GM19467 (cell line): ENCODE data around the gene TBC1D24.

Experiments
- ATAC-seq: cut with Tn5 transposase; IDR thresholded peaks from one replicate; pipeline ENCODE4 v1.9.1; 2021; ENCODE audit warnings: mild to moderate bottlenecking, moderate library complexity; ENCODE audit not compliant: unreplicated experiment

TBC1D24 gene

GRCh38 chr16:2497695-2498484 lies 23.0 kb downstream of the TBC1D24 start:
- ATAC-seq, result no peak

DNA sequence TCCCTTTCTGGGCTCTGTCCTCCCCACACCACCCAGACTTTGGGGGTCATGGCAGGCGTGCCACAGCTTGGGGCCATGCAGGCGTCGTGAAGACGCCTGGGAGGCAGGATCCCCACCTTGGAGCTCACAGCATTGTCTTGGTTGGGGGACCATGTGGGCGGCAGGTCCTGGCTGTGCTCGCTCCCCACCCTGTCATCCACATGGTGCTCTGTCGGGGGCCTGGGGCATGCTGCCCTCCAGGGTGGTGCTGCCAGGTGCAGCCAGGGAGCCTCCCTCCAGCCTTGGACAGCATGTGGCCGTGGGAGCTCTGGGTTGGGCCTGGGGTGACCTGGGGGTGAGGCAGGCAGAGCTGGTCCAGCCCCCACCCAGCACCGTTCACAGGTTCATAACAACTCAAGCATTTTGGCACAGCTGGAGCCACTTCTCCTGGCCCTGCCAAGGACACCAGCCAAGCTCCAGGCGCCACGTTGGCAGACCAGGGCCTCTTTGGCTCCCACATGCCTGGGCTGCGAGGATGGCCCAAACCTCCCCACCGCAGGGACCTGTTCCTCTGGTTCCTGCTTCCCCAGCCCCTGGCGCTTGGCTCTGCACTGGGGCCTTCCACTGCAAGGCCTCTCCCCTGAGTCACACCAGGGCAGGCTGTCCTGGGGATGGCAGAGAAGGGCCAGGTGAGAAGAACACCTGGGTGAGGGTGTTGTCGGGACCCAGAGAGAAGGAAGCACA lies 23.8 kb downstream of the TBC1D24 start:
- no peak for ATAC-seq

DNA sequence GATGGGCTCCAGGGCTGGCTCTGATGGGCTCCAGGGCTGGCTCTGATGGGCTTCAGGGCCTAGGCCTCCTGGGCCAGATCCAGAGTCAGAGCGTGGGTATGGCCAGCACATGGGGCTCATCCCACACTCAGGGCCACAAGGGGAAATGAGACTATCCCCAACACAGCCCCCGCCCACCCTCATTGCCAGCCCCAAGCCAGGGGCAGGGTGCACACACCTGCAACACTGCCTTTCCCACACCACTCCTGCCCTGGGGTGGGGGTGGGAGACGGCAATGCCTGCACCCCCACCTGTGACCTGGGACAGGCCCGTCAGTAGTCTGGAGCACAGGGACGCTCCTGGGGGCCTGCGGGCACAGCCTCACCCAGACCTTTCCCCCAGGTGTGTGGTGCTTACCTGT lies 24.5 kb downstream of the TBC1D24 start:
- no peak for ATAC-seq

DNA sequence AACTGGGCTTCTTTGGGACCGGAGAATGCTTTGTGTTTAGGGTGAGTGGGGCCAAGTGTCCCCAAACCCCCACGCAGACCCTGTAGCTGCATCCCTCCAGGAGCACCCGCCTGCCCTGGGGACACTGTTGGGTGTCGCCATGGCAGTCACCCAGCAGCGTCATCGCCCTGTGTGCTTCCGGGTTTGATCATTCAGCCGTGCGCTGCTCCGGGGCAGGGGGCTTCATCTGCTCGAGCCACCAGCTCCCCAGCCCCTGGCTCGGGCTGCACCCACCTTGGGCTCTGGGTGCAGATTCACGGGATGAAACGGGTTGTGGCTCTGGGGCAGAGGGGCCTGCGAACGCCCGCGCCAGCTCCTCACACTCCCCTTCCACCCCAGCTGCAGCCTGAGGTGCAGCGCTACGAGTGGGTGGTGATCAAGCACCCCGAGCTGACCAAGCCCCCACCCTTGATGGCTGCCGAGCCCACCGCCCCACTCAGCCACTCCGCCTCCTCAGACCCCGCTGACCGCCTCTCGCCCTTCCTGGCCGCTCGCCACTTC lies 25.0 kb downstream of the TBC1D24 start:
- ATAC-seq, result no peak

DNA sequence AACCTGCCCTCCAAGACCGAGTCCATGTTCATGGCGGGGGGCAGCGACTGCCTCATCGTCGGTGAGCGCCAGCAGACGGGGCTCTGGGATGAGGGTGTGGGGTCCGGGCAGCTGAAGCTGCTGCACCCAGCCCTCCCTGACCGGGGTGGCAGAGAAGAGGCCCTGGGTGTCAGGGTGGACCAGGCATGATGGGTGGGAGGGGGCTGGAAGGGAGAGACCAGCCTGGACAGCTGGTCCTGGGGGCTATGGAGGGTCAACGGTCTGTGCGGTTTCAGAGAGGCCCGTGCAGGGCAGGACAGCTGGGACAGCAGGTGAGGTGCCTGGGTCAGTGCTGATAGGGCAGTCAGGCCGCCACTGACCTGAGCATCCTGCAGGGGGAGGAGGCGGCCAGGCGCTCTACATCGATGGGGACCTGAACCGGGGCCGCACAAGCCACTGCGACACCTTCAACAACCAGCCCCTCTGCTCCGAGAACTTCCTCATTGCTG lies 25.5 kb downstream of the TBC1D24 start:
- no peak for ATAC-seq

- ATAC-seq, result no peak
Measured at GRCh38 chr16:2500918-2501750, 26.2 kb downstream of the TBC1D24 start.

DNA sequence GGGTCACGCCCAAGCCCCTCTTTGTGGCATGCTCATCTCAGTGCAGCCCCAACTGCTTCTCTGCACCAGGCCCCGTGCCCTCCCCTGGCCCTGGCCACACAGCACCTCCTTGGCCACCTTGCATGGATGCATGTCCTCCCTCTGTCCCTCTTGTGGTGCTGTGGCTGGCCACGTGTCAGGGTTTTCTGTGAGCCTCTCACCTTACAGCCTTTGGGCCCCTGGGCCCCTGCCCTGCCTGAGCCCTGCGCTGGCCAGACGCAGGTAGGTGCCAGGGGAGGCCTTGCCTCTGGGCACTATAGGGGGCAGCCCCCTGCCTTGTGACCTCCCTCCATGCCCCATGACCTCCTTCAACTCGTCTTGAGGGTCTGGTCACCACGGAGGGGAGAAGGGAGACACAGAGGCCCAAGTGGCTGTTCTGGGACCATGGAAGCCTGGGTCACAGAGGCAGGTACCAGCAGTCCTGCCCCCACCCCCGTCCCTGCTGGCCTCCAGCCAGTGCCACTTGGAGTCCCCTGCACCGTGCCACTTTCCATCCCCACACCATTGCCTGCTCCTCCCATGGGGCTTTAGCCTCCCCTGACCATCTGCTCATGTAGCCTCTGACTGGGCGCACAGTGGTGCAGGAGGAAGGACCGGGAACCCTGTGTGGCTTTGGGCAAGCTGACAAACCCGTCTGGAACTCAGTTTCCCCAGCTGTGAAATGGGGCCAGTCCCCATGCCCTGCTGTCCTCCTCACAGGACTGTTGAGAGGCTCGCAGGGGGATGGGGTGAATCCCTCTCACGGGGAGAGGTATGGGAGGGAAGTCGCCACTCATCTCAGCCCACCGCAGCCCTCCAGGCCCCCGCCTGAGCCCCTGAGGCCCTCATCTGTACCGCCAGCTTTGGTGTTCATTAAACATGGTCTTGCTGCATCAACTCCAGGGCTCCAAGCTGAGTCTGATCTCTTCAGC lies 27.3 kb downstream of the TBC1D24 start:
- no peak for ATAC-seq

- ATAC-seq, result no peak
Measured at GRCh38 chr16:2505695-2506094, 30.8 kb downstream of the TBC1D24 start.

- ATAC-seq, result peak; percentile 49
Measured at GRCh38 chr16:2507052-2507659, 32.2 kb downstream of the TBC1D24 start.

DNA sequence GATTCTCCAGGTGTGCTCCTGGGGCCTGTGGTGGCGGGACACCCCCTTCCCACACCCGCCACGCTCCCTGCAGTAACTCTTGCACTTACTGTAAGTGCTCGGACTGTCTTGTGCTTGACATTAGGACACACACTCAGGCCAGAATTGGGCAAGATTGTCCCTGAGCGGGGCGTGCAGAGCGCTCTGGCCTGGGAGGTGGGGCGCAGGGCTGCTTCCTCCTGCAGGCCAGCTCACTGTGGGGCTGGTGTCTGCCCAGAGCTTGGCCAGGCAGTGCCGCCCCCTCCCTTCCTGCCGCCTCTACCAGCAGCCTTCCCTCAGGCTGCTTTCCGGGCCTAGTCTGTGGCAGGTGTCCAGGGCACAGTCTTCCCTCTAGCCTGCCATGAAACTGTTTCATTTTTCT lies 32.7 kb downstream of the TBC1D24 start:
- ATAC-seq, result peak; percentile 6

- no peak for ATAC-seq
Measured at GRCh38 chr16:2508722-2509400, 33.9 kb downstream of the TBC1D24 start.

GRCh38 chr16:2511128-2511800 lies 36.3 kb downstream of the TBC1D24 start:
- no peak for ATAC-seq

DNA sequence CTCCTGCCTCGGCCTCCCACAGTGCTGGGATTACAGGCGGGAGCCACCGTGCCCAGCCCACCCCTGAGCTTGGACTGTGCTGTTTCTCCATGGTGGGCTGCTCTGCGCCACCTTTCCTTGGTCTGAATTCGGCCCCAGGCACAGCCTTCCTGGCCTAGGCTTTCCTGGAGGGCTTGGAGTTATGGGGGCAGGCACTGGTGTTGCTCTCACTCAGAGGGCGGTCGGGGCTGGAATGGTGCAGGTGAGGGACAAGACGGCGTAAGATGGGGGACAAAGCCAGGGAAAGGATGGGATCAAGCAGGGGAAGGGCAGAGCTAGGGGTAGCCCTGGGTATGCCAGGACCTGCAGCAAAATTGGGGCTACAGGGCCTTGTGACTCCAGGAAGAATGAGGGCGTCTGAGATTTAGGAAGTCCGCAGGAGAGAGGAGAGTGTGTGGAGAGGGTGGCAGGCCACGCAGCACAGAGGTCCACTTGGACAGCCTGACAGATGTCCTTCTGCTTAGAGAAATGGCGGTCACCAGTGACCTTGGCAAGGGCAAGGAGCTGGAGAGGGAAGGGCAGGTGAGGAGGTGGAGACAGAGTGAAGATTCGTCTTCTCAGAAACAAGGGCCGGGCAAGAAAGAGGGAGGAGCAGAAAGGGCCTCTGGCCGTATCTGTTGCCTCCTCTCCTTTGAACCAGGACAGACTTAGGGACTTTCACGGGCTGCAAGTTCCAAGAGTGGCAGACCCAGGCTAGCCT lies 37.2 kb downstream of the TBC1D24 start:
- no peak for ATAC-seq

- ATAC-seq, result no peak
Measured at GRCh38 chr16:2512735-2513404, 37.9 kb downstream of the TBC1D24 start.

DNA sequence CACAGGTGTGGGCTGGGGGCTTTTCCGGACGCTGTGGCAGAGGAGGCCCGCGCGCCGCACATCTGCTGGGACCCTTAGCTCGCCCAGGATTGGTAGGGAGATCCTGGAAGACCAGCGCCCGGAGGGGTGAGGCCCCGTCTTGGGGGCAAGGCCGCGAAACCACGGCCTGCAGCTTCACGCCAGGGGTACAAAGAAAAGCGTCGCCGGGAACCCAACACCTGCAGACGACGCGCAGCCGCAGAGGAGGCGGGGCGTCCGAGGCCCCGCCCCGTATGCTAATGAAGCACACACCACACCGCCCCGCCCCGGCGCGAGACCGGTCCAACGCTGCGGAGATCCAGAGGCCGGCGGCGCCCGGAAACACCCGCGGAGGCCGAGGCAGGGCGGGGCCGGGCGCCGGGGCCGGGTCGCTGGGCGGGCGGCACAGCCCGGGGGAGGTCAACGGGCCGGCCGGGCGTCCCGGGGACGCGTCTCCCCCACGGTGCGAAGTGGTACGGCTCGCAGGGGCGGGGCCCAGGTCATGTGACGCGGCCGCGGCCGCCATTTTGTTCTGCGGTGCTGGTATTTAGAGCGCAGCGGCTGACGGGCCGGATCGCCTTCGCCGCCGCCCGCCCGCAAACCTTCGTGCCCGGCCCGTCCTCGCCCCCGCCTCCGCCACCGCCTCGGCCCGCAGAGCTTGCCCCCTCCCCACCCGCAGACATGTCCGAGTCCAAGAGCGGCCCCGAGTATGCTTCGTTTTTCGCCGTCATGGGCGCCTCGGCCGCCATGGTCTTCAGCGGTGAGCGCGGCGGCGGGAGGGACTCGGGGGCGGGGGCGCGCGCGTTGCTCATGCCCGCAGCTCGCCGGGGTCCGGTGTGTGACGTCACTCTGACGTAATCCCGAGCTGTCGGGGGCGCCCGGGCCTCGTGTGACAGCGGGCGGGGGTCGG lies 38.7 kb downstream of the TBC1D24 start, which contains the start of gene ATP6V0C:
Gene ATP6V0C, plus strand, starts transcription at position 548 of the 928 bp plus-strand sequence. Its CDS starts 152 bp downstream, at position 700.
- peak; percentile 60 for ATAC-seq
